ENCODE measurements around the gene YWHAE.
A peak's percentile ranks its signal among the peaks of the same experiment; 100 is the strongest.

Gene YWHAE

GRCh38 chr17:1374431-1375177, 25.4 kb downstream of the YWHAE start:
- no peak overlapping the region for H3K27ac ChIP-seq
- TF ChIP-seq CTCF (conservative IDR thresholded peaks at IDR 0.05; ENCODE audit: low read depth) = no peak
- no peak for DNase-seq (ENCODE audit: low spot score)
- CTCF ChIA-PET = no interaction called here
- POLR2A ChIA-PET (ENCODE audit: low non-redundant PET) = no interaction called here

DNA sequence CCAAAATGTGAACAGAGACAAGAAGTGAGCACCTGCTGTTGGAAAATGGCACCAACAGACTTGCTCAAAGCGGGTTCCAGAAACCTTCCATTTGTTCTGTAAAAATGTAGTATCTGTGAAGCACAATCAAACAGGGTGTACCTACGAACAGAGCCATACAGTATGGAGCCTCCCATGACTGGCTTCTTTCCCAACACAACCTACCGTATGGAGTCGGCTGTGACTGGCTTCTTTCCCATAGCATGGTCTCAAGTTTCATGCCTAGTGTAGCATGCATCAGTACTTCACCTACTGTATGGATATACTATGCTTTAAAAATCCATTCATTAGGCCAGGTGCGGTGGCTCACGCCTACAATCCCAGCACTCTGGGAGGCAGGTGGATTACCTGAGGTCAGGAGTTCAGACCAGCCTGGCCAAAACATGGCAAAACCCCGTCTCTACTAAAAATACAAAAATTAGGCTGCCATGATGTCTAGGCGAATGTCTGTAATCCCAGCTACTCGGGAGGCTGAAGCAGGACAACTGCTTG, 26.2 kb downstream of the YWHAE start:
- H3K27ac ChIP-seq = no peak overlapping the region
- POLR2A ChIA-PET (ENCODE audit: low non-redundant PET) = no interaction called here
- CTCF ChIA-PET = no interaction called here

DNA sequence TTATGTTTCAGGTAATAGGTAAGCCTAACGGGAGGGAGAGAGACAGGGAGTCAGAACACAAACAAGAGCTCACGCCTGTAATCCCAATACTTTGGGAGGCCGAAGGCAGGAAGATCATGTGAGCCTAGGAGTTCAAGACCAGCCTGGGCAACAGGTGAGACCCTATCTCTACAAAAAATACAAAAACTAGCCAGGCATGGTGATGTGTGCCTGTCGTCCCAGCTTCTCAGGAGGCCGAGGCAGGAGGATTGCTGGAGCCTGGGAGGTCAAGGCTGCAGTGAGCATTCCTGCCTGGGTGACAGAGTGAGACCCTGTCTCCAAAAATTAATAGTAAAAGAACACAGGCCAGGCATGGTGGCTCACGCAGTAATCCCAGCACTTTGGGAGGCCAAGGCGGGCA, 27.4 kb downstream of the YWHAE start:
- no peak for DNase-seq (ENCODE audit: low spot score)
- H3K27ac ChIP-seq = 0 out of 2 replicates have a peak overlapping the region, but pooled peaks have one; percentile 4
- CTCF ChIA-PET = no interaction called here
- no peak for TF ChIP-seq CTCF (conservative IDR thresholded peaks at IDR 0.05; ENCODE audit: low read depth)
- POLR2A ChIA-PET (ENCODE audit: low non-redundant PET) = no interaction called here

More for the DNA sequence above, 26.2 kb downstream of the YWHAE start:
- TF ChIP-seq CTCF (conservative IDR thresholded peaks at IDR 0.05; ENCODE audit: low read depth) = no peak
- no peak for DNase-seq (ENCODE audit: low spot score)

DNA sequence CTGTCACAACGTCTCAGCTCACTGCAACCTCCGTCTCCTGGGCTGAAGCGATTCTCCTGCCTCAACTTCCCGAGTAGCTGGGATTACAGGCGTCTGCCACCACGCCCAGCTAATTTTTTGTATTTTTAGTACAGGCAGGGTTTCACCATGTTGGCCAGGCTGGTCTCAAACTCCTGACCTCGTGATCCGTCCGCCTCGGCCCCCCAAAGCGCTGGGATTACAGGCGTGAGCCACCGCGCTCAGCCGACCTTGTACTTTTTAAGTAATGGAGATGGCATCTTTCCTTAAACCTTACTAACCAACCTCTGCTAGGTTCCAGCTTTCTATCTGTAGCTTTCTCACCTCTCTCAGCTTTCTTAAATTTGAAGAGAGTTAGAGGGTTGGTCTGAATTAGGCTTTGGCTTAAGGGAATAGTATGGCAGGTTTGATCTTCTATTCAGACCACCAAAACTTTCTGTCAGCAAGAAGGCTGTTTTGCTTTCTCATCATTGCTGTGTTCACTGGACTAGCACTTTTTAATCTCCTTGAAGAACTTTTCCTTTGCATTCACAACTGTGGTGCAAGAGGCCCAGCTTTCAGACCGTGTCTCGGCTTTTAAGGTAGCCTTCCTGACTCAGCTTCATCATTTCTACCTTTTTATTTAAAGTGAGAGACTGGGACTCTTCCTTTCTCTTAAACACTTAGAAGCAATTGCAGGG, 28.0 kb downstream of the YWHAE start:
- ChIA-PET CTCF (no interaction called here), POLR2A (ENCODE audit: low non-redundant PET) (no interaction called here)
- no peak overlapping the region; the same call in 1 of the 2 replicates for H3K27ac ChIP-seq
- DNase-seq (ENCODE audit: low spot score) = no peak
- no peak for TF ChIP-seq CTCF (conservative IDR thresholded peaks at IDR 0.05; ENCODE audit: low read depth)

DNA sequence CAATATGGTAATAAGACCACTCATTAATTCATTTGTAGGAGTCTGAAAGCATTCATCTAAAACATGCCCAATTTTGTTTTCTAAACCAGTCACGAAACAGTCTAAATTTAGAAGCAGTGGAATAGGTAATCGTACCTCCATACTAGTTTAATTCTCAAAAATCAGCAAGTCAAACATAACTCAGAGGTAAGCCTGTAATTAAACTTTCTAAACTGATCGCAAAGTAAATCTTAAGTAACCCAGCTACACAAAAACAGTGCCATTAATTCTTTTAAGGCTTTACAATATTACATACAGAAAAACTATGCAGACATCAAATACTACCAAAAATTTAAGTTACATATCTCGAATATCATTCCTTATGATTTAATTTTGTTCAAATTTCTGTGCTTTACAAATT, 31.4 kb downstream of the YWHAE start:
- H3K27ac ChIP-seq = peak overlapping the region; percentile 62
- no peak for TF ChIP-seq CTCF (conservative IDR thresholded peaks at IDR 0.05; ENCODE audit: low read depth)
- CTCF ChIA-PET = no interaction called here
- POLR2A ChIA-PET (ENCODE audit: low non-redundant PET) = no interaction called here
- DNase-seq (ENCODE audit: low spot score) = no peak

DNA sequence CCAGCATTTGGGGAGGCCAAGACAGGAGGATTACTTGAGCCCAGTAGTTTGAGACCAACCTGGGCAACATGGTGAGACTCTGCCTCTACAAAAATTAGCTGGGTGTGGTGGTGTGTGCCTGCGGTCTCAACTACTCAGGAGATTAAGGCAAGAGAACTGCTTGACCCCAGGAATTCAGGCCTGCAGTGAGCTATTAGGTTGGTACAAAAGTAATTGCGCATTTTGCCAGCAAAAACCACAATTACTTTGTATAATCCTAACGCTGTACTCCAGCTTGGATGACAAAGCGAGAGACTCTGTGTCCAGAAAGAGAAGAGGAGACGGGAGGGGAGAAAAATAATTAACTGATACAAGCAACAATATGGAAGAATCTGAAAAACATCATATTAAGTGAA, 32.7 kb downstream of the YWHAE start:
- TF ChIP-seq CTCF (conservative IDR thresholded peaks at IDR 0.05; ENCODE audit: low read depth) = no peak
- ChIA-PET POLR2A (ENCODE audit: low non-redundant PET) (no interaction called here), CTCF (interaction anchor here (0.7 to 1.0 kb wide), 2 partner anchors 35 to 65 kb away, joined by 3 to 4 read pairs; no protein-coding TSS in a partner anchor)
- peak overlapping the region; percentile 77 for H3K27ac ChIP-seq
- DNase-seq (ENCODE audit: low spot score) = no peak

Measured in RWPE1 (cell line).